Measurements from ENCODE around the gene RALGAPA2.

- TF ChIP-seq, protein P1, sequence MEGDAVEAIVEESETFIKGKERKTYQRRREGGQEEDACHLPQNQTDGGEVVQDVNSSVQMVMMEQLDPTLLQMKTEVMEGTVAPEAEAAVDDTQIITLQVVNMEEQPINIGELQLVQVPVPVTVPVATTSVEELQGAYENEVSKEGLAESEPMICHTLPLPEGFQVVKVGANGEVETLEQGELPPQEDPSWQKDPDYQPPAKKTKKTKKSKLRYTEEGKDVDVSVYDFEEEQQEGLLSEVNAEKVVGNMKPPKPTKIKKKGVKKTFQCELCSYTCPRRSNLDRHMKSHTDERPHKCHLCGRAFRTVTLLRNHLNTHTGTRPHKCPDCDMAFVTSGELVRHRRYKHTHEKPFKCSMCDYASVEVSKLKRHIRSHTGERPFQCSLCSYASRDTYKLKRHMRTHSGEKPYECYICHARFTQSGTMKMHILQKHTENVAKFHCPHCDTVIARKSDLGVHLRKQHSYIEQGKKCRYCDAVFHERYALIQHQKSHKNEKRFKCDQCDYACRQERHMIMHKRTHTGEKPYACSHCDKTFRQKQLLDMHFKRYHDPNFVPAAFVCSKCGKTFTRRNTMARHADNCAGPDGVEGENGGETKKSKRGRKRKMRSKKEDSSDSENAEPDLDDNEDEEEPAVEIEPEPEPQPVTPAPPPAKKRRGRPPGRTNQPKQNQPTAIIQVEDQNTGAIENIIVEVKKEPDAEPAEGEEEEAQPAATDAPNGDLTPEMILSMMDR (IDR thresholded peaks at IDR 0.05), result no peak
- no peak for TF ChIP-seq POLR2A (IDR thresholded peaks at IDR 0.05)
Observed at GRCh38 chr20:20454367-20454766, 258.1 kb downstream of the RALGAPA2 start.

Data from Peyer's patch (tissue), 4 donors.